ENCODE results near the gene GLI2.

The GLI2 gene

GRCh38 chr2:120758181-120759144 lies 22.8 kb downstream of the GLI2 start:
- DNase-seq (ENCODE audit: low read depth): no peak

DNA sequence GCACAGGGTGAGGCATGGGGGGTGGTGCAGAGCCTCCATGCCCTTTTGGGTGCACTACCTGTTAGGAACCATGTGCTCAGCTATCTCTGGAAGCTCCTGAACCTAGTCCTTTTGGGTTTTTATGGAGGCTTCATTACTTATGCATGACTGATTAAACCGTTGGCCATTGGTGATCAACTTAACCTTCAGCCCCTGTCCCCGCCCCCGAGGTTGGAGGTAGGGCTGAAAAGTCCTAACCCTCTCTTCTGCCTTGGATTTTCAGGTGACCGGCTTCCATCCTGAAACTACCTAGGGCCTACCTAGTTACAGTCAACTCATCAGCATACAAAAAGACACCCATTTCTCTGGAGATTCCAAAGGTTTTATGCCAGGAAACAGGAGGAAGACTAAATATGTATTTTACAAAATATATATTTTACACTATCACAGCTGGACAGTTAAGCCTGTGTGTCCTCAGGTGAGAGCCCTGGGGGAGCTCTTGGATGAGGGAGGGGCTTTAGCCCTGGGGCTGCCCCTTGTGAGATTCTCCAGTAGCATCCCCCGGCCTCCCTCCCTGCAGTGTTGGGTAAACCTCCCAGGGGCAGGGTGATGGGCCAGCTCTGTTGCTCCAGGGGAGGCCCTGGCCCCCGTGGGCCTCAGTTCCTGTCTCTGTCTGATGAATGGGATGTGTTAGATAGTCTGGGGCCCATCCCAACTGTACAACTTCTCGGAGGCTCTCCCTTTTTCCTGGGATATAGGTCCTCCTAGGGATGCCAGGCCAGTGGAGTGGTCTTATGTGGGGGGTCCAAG lies 24.1 kb downstream of the GLI2 start:
- DNase-seq (ENCODE audit: low read depth): no peak

- no peak for DNase-seq (ENCODE audit: low read depth)
These were observed 24.9 kb downstream of the GLI2 start for GRCh38 chr2:120760446-120761135.

DNA sequence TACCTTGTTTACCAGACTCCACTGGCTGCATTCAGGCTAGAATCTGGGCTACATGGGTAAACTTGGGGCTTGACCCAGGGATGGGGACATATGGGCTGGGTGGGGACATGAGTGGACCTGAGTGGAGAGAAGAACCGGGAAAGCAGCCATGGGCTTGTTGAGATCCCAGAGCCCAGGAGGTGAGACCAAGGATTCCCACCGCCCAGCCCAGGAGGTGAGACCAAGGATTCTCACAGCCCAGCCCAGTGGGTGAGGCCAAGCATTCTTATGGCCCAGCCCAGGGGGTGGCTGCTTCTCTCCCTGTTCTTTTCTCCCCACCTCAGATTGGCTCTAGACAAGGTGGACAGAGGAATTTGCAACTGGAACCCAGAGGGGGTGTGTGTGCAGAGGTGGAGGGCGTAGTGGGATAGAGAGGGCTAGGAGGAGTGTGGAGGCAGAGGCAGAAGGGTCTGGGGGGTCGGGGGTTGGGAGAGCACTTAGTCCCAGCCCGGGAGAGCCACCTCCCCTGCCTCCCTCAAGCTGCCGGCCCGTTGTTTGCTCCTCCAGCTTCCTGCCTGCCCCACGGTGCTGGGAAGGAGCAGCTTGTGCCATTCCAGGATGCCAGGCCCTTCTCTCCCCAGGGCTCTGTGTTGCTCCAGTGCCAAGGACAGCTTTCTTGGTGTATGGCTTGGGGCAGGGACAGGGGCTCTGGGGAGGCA lies 25.6 kb downstream of the GLI2 start:
- no peak for DNase-seq (ENCODE audit: low read depth)

DNA sequence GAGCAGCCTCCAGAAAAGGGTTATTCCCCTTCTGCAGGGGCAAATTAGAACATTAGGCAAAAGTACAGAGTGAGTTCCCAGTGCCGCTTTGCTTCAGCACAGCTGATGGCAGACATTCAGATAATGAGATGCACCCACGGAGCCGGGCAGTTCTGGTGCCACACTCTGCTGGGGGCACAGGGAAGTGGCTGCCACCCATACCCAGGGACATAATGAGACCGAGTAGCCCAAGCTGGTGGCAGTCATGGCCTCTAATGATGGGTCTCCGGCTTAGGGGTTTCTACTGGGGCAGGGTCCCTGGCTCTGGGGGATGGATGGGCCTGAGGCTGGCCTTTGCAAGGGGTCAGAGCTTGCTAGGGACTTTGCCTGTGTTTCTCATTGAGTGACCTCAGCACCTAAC lies 26.2 kb downstream of the GLI2 start:
- no peak for DNase-seq (ENCODE audit: low read depth)

- no peak for DNase-seq (ENCODE audit: low read depth)
These were observed 26.8 kb downstream of the GLI2 start for GRCh38 chr2:120762341-120763061.

DNA sequence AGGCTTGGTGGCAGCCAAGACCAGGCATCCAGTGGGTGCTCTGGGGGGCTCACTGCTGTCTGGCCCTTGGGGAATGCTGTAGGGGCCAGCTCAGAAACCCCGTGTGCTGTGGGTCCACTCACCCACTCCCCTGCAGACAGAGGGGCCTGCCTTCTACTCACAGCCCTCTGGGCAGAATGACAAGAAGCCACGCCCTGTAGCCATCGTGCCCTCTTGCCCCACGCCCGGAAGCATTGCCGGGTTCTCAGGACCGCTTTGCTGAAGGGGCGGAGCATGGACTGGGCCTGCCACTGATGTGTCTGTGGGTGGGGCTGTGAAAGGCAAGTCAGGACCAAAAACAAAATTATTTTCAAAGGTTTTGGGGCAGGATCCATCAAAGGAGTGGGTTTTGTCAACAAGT lies 27.8 kb downstream of the GLI2 start:
- no peak for DNase-seq (ENCODE audit: low read depth)

GRCh38 chr2:120763931-120764330 lies 28.3 kb downstream of the GLI2 start:
- DNase-seq (ENCODE audit: low read depth): no peak

GRCh38 chr2:120764492-120764891 lies 28.8 kb downstream of the GLI2 start:
- DNase-seq (ENCODE audit: low read depth): no peak

DNA sequence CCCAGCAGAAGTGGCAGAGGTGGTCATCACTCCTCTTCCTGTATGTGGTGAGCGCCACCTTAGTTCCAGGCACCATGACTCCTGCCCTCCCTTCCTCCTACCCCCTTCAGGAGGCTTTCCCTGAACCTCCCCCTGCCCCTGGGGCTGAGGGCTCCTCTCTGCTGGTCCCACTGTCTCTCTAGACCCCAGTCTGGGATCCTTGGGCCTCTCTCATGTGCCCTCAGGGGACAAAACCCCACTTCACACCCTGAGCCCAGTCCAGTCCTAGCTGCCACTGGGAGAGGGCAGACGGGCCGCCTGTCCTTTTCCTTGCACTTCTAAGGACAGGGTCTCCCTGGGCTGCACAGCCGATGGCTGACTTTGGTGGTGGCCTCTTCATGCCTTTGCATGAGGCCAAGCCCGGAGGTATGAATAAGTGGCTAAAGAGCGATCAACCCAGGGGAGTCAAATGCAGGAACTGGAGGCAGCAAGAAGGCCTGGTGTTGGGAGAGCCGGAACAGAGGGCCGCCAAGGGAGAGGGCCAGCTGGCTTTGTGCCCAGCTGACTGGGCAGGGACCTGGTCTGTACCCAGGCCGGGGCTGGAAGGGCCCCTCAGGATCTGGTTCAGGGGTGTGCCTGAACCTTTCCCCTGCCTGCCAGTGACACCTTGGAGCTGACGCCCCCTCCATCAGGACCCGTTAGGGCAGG lies 29.5 kb downstream of the GLI2 start:
- no peak for DNase-seq (ENCODE audit: low read depth)

DNA sequence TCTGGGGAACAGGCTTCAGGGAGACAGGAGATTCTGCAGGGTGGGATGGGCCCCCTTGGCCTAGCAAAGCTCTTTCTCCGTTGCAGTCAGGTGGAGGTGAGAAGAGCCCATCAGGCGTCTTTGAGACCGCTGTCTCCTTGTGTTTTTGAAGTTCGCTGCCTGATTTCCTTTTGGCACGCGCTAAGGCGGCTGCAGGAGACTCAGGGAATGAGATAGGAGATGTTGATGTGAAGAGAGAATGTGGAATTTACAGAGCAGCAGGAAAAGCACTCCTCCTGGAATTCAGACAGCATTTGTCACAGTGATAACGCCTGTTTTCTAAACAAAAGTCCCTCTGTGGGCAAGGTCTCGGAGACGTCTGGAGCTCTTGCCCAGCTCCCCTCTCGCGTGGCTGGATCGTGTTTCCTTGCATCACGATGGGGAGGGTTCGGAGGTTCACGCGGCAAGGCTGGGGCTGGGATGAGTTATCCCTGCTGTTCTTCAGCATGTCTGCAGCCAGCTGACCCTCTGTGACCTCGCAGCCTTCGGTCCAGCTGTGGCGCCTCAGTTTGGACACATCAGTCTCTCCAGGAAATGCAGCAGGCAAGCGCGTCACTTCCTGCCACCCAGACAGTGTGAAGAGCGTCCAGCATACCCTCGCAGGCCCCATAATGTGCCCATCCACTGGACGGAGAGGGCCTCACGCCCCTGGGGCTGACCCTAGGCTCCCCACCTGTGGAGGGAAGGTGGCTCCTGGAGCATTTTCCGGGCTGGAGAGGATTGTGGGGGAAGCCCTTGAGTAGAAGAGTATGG lies 30.2 kb downstream of the GLI2 start:
- DNase-seq (ENCODE audit: low read depth): no peak

GRCh38 chr2:120766470-120767351 lies 31.0 kb downstream of the GLI2 start:
- DNase-seq (ENCODE audit: low read depth): no peak

GRCh38 chr2:120767486-120768005 lies 31.9 kb downstream of the GLI2 start:
- no peak for DNase-seq (ENCODE audit: low read depth)

DNA sequence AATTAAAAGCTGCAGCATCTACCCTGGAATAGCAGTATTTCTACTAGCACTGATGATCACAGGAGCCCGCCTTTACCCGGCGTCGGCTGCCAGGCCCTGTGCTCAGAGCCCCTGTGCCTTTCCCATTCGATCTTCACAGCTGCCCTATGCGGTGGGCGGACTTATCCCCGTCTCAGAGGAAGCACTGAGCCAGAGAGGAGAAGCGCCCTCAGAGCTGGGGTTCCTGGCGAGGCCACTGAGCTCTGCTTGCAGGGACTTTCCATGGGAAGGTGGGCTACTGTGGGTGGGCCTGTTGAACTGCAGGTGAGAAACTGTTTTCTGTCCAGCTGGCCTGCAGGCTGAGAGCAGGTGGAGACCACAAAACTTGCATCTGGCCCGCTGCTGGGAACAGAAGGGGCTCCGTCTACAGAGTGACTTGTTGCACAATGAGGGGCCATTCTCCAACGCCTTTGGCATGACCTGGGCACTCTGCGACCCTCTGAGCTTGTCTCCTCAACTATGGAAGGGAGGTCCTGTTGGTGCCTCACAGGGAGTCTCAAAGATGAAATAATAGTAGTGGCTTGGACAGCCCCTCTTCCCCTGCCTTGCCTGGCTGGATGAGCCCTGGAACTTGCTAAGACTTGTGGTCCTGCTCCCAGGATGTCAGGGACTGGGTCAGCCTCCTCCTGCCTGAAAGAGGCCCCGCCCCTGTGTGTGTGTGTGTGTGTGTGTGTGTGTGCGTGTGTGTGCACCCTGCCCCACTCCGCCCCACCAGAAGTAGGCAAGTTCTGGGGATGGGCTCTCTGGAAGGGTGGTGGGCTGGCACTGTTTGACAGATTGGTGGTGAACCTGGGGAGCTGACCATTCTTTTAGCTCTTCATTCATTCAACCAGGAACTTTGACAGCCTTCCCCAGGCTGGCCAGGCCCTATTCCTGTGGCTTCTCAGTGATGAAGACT lies 32.7 kb downstream of the GLI2 start:
- no peak for DNase-seq (ENCODE audit: low read depth)

GRCh38 chr2:120769076-120769786 lies 33.6 kb downstream of the GLI2 start:
- DNase-seq (ENCODE audit: low read depth): no peak

- no peak for DNase-seq (ENCODE audit: low read depth)
These were observed 34.1 kb downstream of the GLI2 start for GRCh38 chr2:120769787-120770120.

DNA sequence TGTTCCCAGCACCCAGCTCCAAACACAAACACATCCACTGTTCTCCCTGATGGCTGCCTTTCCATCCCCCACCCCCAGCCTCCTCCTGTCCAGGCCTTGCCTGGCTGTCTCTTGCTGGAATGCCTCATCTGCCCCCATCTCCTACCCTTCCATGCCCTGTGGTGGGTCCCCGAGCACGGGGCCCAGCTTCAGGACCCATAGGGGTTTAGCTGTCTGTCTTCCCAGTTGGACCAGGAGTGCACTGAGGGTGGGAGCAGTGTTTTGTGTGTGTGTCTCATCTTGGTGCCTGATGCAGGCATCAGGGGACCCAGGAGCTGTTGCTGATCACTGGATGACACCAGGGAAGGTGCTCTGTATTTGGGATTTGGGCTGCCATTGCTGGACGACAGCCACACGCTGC lies 34.5 kb downstream of the GLI2 start:
- DNase-seq (ENCODE audit: low read depth): no peak
